Hepatocyte (in vitro differentiated cells): ENCODE measurements around the gene RBM4B. TPM values are rescaled to one million over a fixed set of nuclear protein-coding genes. Genes with fewer than 3 reads are reported as not detected.

Experiments used
- DNase-seq: peaks from one replicate; pipeline ENCODE4 v3.0.0-alpha.2; 2016; ENCODE audit warnings: low spot score
- H2AFZ ChIP-seq: fragments of 200-600 bp; sonication (generic); 2 replicates; pipeline ENCODE4 v1.6.0; 2016; ENCODE audit warnings: antibody characterized with exemption, mild to moderate bottlenecking
- H3K27ac ChIP-seq: fragments of 200-600 bp; sonication (generic); 2 replicates; pipeline ENCODE4 v1.5.1; 2016; ENCODE audit warnings: mild to moderate bottlenecking
- H3K27me3 ChIP-seq: fragments of 200-600 bp; sonication (generic); 2 replicates; pipeline ENCODE4 v1.6.1; 2016
- H3K36me3 ChIP-seq: fragments of 200-600 bp; sonication (generic); replicated peaks from 2 replicates; pipeline ENCODE4 v1.5.1; 2016; ENCODE audit warnings: low read depth; ENCODE audit not compliant: insufficient read depth
- H3K4me1 ChIP-seq: fragments of 200-600 bp; sonication (generic); 2 replicates; pipeline ENCODE4 v1.5.1; 2016; ENCODE audit warnings: mild to moderate bottlenecking, moderate library complexity; ENCODE audit not compliant: insufficient read depth
- H3K4me2 ChIP-seq: fragments of 200-600 bp; sonication (generic); 2 replicates; pipeline ENCODE4 v1.6.0; 2016
- H3K4me3 ChIP-seq: fragments of 200-600 bp; sonication (generic); 2 replicates; pipeline ENCODE4 v1.5.1; 2016; ENCODE audit warnings: mild to moderate bottlenecking
- H3K79me2 ChIP-seq: fragments of 200-600 bp; sonication (generic); 2 replicates; pipeline ENCODE4 v1.6.0; 2017; ENCODE audit warnings: mild to moderate bottlenecking
- H3K9me2 ChIP-seq: fragments of 200-600 bp; sonication (generic); replicated peaks from 2 replicates; pipeline ENCODE4 v1.6.0; 2017; ENCODE audit warnings: mild to moderate bottlenecking; ENCODE audit not compliant: insufficient read depth
- H3K9me3 ChIP-seq: fragments of 200-600 bp; sonication (generic); 2 replicates; pipeline ENCODE4 v1.5.1; 2016; ENCODE audit warnings: low read depth, mild to moderate bottlenecking
- H4K20me1 ChIP-seq: fragments of 200-600 bp; sonication (generic); 2 replicates; pipeline ENCODE4 v1.6.0; 2016; ENCODE audit warnings: mild to moderate bottlenecking; ENCODE audit not compliant: insufficient read depth, poor library complexity, severe bottlenecking
- CTCF ChIP-seq: fragments of 200-600 bp; sonication (generic); IDR thresholded peaks from 2 replicates; pipeline ENCODE4 v1.5.1; 2016; ENCODE audit warnings: antibody characterized with exemption, mild to moderate bottlenecking; ENCODE audit not compliant: poor library complexity
- EZH2 ChIP-seq: fragments of 200-600 bp; sonication (generic); IDR thresholded peaks from 2 replicates; pipeline ENCODE4 v1.6.1; 2016; ENCODE audit warnings: antibody characterized with exemption, mild to moderate bottlenecking, borderline replicate concordance
- EZH2phosphoT487 ChIP-seq: fragments of 200-600 bp; sonication (generic); IDR thresholded peaks from one replicate; pipeline ENCODE4 v1.6.1; 2018; ENCODE audit warnings: antibody characterized with exemption, mild to moderate bottlenecking, low read depth, moderate library complexity; ENCODE audit not compliant: unreplicated experiment, severe bottlenecking
- WGBS: methylation state at CpG from one replicate; pipeline ENCODE4 v1.1.6; 2016; ENCODE audit warnings: low lambda C conversion rate; ENCODE audit errors: missing lambda C conversion rate; 5-methylcytosine and 5-hydroxymethylcytosine counted together
- polyA plus RNA-seq: library from polyadenylated mRNA; unstranded; fragments of >200 nt; fragmentation: Nextera tagmentation; extraction: Ambion mirVana; gene quantifications from 2 replicates; pipeline ENCODE4 v1.2.1, GENCODE V29; 2016
- total RNA-seq: library from RNA; depleted of rRNA; stranded (reverse); fragments of >200 nt; gene quantifications from 2 replicates; pipeline ENCODE4 v1.2.3, GENCODE V29; 2014

RBM4B gene
- total and polyA plus RNA-seq, 2 experiments from 2014 or later: 25.7 to 33.4 TPM

- Histone ChIP-seq H3K36me3 (no peaks in the 10 kb centered on the region), H2AFZ (no peak overlapping the region), H3K4me1 (peaks cover 7% of the 10 kb centered on the region), H4K20me1 (peaks cover 99% of the 10 kb centered on the region), H3K9me2 (no peaks in the 10 kb centered on the region), H3K4me2 (no peak overlapping the region), H3K4me3 (no peak overlapping the region), H3K27me3 (no peaks in the 10 kb centered on the region), H3K27ac (no peak overlapping the region), H3K79me2 (peaks cover 100% of the 10 kb centered on the region), H3K9me3 (no peaks in the 10 kb centered on the region)
- WGBS: 95% methylated on average over 16 of the region's 26 CpGs
- no peak for TF ChIP-seq EZH2
- no peak for TF ChIP-seq CTCF
- TF ChIP-seq EZH2phosphoT487: no peak
- DNase-seq: no peak
These were observed 52.5 kb downstream of the RBM4B start for GRCh38 chr11:66625041-66625751.

GRCh38 chr11:66624450-66624849 is 53.2 kb downstream of the RBM4B start:
- no peak for TF ChIP-seq EZH2phosphoT487
- TF ChIP-seq CTCF: no peak
- TF ChIP-seq EZH2: no peak
- Histone ChIP-seq H3K4me3 (no peak overlapping the region), H3K4me1 (peaks cover 12% of the 10 kb centered on the region), H3K4me2 (no peak overlapping the region), H3K79me2 (peaks cover 99% of the 10 kb centered on the region), H3K27me3 (no peaks in the 10 kb centered on the region), H3K27ac (no peak overlapping the region), H3K9me3 (no peaks in the 10 kb centered on the region), H3K9me2 (no peaks in the 10 kb centered on the region), H4K20me1 (peaks cover 98% of the 10 kb centered on the region), H2AFZ (no peak overlapping the region), H3K36me3 (no peaks in the 10 kb centered on the region)
- WGBS: 97% methylated on average over 15 of the region's 16 CpGs
- DNase-seq: no peak

DNA sequence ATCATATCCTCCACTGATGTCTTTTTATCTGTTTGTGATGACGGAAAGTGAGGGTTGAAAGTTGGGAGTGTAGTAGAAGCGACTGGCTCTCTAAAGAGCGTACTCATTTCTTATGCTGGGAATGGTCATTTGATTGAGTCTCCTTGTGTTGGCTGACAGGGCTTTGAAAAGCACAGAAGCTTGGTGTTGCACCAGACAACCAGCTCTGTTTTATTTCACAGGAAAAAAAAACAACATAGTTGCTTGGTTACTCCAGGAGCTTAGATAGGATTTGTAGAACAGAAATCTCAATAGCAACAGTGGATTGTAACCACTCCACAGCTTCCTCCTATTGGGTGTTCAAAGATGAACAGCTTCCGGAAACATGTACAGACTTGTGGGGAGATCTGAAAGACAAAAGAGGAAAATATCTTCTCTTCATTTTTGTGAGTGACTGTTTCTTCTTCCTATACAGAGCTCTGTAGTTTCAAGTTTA is 58.6 kb downstream of the RBM4B start:
- peak overlapping the region; percentile 51 for H3K4me3 ChIP-seq

More for the DNA sequence above, 58.6 kb downstream of the RBM4B start:
- Histone ChIP-seq H3K4me2 (peak overlapping the region; percentile 98), H4K20me1 (peaks cover 70% of the 10 kb centered on the region), H3K36me3 (no peaks in the 10 kb centered on the region), H3K4me1 (peaks cover 18% of the 10 kb centered on the region), H3K27ac (peak overlapping the region; percentile 92), H3K79me2 (peaks cover 79% of the 10 kb centered on the region), H2AFZ (no peak overlapping the region), H3K9me2 (no peaks in the 10 kb centered on the region), H3K9me3 (no peaks in the 10 kb centered on the region), H3K27me3 (no peaks in the 10 kb centered on the region)
- WGBS: 36% methylated on average over 4 of the region's 4 CpGs
- DNase-seq: peak; percentile 72
- TF ChIP-seq EZH2phosphoT487 (no peak), CTCF (no peak), EZH2 (no peak)
